ENCODE measurements around the gene USH2A. TPM values are rescaled to one million over a fixed set of nuclear protein-coding genes. Genes with fewer than 3 reads are reported as not detected.

Gene USH2A
- total RNA-seq, 1 donor from 2014 or later: not detected

GRCh38 chr1:216459651-216460207 lies 36.5 kb upstream of the USH2A start:
- no peak for DNase-seq (ENCODE audit: low read depth)
- TF ChIP-seq, protein P1, sequence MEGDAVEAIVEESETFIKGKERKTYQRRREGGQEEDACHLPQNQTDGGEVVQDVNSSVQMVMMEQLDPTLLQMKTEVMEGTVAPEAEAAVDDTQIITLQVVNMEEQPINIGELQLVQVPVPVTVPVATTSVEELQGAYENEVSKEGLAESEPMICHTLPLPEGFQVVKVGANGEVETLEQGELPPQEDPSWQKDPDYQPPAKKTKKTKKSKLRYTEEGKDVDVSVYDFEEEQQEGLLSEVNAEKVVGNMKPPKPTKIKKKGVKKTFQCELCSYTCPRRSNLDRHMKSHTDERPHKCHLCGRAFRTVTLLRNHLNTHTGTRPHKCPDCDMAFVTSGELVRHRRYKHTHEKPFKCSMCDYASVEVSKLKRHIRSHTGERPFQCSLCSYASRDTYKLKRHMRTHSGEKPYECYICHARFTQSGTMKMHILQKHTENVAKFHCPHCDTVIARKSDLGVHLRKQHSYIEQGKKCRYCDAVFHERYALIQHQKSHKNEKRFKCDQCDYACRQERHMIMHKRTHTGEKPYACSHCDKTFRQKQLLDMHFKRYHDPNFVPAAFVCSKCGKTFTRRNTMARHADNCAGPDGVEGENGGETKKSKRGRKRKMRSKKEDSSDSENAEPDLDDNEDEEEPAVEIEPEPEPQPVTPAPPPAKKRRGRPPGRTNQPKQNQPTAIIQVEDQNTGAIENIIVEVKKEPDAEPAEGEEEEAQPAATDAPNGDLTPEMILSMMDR (conservative IDR thresholded peaks at IDR 0.05; ENCODE audit: low read depth, low read length): no peak
- H3K4me3 ChIP-seq (ENCODE audit: low read depth, low read length): no peak overlapping the region

DNA sequence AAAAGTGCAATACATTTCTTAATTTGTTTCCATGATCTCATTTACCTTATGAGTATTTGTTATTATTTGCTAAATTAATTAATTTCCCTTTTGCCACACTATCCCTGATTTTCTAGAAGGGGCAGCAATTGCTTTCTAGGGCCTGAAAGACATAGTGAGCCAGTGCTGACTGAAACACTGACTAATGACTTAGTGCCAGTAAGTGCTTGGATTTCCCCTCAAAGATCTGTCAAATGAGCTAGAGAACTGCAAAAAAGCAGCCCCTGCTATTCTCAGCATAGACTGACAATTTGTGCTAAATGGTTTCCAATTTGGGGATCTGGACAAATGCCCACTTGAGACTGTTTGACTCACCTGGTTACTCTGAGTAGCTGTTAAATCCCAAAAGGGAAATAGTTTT lies 35.6 kb upstream of the USH2A start:
- DNase-seq (ENCODE audit: low read depth): no peak
- TF ChIP-seq, protein P1 (conservative IDR thresholded peaks at IDR 0.05; ENCODE audit: low read depth, low read length): no peak
- H3K4me3 ChIP-seq (ENCODE audit: low read depth, low read length): no peak overlapping the region

- no peak for DNase-seq (ENCODE audit: low read depth)
- H3K4me3 ChIP-seq (ENCODE audit: low read depth, low read length): no peak overlapping the region
- TF ChIP-seq, protein P1 (conservative IDR thresholded peaks at IDR 0.05; ENCODE audit: low read depth, low read length): no peak
These were observed 34.1 kb upstream of the USH2A start for GRCh38 chr1:216457356-216457755.

GRCh38 chr1:216456682-216457081 lies 33.4 kb upstream of the USH2A start:
- TF ChIP-seq, protein P1 (conservative IDR thresholded peaks at IDR 0.05; ENCODE audit: low read depth, low read length): no peak
- H3K4me3 ChIP-seq (ENCODE audit: low read depth, low read length): no peak overlapping the region
- DNase-seq (ENCODE audit: low read depth): no peak

DNA sequence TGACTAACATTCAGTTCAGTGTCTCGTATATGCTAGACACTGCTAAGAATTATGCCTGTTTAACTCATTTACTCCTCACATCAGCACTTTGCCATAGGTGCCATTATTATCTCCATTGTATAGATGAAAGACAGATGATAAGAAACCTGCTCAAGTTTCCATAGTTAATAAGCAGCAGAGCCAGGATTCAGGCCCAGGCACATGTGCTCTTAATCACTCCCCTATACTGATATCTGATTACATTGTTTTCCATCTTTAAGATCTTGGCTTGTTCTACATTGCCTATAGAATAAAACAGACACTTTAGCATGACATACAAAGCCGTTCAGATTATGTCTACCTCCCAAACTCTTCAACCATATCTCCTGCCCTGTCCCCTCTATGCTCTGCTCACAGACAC lies 30.5 kb upstream of the USH2A start:
- no peak overlapping the region for H3K4me3 ChIP-seq (ENCODE audit: low read depth, low read length)
- TF ChIP-seq, protein P1 (conservative IDR thresholded peaks at IDR 0.05; ENCODE audit: low read depth, low read length): no peak
- no peak for DNase-seq (ENCODE audit: low read depth)

DNA sequence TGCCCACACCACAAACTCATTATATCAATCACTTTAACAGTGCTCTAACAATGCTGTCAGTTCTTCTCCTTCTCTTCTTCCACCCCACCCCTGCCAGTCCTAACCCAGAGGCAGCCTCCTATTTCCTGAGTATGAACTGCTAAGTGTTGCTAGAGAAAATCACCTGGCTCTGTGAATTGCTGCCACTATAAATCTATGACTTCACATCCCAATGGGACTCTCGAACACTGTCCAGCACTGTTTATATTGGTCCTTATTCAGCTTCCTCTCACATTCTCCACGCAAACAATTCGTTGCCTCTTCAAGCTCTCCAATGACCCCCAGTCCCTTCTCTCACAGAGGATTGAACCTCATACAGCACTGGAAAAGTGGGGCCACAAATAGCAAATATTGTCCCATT lies 27.0 kb upstream of the USH2A start:
- no peak overlapping the region for H3K4me3 ChIP-seq (ENCODE audit: low read depth, low read length)
- no peak for DNase-seq (ENCODE audit: low read depth)
- TF ChIP-seq, protein P1 (conservative IDR thresholded peaks at IDR 0.05; ENCODE audit: low read depth, low read length): no peak

GRCh38 chr1:216448011-216448510 lies 24.8 kb upstream of the USH2A start:
- no peak overlapping the region for H3K4me3 ChIP-seq (ENCODE audit: low read depth, low read length)
- TF ChIP-seq, protein P1 (conservative IDR thresholded peaks at IDR 0.05; ENCODE audit: low read depth, low read length): no peak
- DNase-seq (ENCODE audit: low read depth): no peak

Measured in epithelial cell of proximal tubule (primary cell).